GM21423 (cell line): Measurements from ENCODE around the gene SP140.
"Not testable (repeated sequence)": the region's sequence is repeated elsewhere in the genome, so short reads cannot be mapped to it uniquely, and the experiment has no call there.

Experiments used
- ATAC-seq: cut with Tn5 transposase; IDR thresholded peaks from one replicate; pipeline ENCODE4 v1.9.1; 2021; ENCODE audit warnings: mild to moderate bottlenecking, moderate library complexity; ENCODE audit not compliant: unreplicated experiment

SP140 gene

DNA sequence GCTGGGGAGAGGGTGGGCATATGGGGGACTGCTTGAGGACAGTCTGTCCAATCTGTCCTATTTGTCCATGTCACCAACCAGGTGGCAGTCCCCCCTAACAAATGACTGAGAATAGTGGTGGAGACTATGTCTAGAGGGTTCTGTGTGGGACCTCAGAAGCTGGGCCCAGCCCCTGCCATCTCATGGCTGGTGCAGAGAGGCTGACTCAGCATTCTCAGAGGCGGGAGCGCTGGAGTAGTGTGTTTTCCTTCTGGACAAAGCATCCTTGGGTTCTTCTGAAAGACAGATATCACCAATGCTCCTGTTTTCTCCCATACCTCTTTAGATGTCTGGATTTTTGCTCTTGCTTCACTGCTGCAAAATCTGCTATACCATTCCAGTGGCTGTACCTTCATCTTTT is 57.4 kb downstream of the SP140 start:
- ATAC-seq = no peak

DNA sequence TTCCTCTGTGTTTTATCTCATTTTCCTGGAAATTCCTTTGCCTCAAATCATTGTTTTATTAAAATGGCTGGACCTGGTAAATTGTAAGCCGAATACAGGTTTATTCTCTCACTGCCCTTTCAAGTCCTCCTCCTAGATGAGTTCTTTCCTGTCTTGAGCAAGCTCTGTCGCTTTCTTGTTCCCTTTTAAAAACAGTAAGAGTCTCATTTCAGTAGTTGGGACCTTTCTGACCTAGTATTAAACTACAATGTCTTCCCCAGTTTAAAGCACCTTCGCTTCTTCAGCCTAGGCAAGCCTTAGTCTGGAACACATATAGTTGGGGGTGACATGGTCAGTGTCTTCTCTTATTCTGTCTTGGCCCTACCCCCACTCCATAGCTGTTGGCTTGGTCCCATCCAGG is 60.5 kb downstream of the SP140 start:
- ATAC-seq = no peak

DNA sequence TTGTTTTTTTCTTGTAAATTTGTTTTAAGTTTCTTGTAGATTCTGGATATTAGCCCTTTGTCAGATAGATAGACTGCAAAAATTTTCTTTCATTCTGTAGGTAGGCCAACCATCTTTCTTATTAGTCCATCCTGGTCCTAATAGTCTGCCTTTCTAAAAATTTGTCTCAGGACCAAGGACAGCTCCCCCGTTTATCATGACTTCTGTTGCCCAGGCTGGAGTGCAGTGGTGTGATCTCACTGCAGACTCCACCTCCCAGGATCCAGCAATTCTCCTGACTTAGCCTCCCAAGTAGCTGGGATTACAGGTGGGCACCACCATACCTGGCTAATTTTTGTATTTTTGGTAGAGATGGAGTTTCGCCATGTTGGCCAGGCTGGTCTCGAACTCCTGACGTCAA is 63.8 kb downstream of the SP140 start:
- not testable (repeated sequence) for ATAC-seq

DNA sequence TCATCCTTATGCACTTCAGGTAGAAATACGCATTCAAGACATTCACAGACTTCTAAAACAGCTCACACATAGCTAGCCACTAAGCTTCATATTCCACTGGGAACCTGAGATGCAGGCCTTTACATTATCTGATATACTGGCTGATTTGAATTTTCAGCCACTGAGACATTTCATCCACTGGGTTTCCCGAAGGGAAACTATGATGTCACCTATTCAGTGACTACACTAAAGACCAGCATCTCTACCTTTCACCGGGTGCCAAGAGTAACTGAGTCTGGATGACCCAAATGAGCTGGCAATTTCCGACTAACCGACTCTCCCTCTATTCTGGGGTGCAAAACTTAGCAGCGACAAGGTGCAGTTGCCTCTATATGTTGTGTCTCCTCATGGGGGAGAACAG is 69.7 kb downstream of the SP140 start:
- no peak for ATAC-seq

DNA sequence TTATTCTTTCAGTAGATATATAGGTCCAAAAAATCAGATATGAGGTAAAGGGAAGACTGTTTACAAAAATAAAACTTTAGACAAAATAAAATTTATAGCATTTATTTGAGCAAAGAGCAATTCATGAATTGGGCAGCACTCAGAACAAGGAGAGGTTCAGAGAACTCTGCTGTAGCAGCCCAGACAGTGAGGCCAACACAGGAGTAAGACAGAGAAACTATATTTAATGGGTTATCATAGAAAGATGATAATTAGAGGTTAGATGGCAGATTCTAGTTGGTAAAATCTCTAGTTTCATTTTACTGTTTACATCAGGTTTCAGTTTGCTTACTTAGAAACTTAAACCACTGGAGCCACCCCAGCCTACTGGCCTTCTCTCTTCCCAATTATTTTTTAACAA is 71.4 kb downstream of the SP140 start:
- no peak for ATAC-seq

DNA sequence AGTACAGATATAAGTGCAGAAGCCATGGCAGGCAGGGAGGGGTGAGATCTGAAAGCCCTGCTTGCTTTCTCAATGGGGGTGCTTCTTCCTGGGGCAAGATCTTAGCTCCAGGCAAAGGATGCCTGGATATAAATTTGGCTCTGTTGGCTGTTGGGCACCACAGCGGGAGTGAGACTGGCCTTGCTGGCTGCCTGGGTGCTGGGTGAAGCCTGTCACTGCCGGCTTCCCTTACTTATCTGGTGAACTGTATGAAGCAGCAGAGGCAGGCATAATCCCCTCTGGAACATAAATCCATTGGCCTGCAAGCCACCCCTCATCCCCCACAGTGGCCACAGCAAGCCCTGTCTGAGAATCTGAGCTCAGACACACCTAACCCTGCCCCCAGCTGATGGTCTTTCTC is 74.1 kb downstream of the SP140 start:
- ATAC-seq = no peak

DNA sequence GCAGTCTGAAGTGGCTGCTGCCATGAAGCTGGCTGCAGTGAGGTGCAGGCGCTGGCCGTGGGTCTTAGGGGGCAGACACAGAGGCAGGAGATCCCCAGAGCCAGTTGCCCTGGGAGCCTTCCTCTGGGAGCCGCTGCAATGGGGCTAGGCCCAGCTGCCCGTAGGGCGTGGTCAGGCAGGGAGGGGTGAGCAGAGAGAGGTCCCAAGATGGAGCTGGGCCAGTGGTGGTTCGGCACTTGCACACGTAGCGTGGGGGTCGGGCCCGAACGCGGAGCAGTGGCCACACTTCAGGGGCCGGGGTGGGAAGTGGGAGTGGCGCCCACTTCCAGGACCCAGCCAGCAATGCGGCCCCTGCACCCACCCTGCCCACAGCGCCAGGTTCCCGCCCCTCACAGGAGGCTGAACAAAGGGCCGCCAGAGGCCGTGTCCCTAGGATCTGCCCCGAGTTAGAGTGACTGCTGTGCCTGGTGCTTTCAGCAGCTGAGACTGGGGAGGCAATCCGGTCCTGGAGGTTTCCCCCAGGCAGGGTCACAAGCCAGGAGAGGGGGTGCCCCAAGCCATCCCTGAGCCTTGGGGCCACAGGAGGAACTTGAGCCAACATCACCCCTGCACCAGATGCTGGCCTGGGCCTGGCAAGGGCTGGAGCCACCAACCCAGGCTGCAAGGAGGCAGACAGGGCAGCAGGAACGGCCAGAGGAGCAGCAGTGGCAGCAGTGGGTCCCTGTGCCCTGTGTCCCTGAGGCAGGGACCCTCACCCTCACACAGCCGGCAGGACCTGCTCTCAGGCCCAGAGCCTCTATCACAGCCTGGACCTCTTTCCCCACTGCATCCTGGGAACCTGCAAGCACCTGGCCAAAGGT is 80.1 kb downstream of the SP140 start:
- no peak for ATAC-seq

DNA sequence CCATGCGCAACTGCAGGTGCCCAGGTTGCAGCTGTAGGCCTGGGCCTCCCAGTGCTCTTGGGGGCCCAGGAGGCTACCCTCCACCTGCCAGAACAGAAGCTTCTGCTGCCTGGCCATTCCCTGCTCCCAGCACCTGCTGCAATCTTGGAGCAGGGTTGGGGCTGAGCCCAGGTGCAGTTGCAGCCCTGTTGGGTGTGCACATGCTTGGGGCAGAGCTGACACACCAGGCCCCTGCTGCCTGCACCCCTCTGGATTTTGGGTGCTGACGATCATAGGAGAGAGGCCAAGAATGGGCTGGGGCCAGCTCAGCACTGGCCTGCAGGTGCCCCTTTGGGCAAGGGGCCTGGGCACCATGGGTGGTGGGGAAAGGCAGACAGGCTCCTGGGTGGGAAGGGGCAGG is 80.9 kb downstream of the SP140 start:
- no peak for ATAC-seq

DNA sequence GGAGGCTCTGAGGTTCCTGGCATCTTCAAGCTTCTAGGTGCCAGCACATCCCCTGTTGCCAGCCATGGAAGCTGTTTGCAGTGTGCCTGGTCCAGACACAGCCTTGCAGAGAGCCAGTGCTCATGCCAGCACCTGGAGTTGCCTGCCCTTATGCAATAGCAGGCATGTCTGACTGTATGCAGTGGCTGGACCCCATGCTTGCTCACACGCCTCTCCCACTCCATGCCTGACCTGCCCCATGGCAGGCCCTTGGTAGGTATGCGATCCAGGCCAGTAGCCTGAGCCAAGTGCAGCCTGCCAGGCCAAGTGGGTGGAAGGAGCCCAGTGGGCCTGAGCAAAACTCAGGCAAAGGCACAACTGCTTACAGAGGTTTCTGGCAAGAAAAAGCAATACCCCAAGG is 81.9 kb downstream of the SP140 start:
- no peak for ATAC-seq

DNA sequence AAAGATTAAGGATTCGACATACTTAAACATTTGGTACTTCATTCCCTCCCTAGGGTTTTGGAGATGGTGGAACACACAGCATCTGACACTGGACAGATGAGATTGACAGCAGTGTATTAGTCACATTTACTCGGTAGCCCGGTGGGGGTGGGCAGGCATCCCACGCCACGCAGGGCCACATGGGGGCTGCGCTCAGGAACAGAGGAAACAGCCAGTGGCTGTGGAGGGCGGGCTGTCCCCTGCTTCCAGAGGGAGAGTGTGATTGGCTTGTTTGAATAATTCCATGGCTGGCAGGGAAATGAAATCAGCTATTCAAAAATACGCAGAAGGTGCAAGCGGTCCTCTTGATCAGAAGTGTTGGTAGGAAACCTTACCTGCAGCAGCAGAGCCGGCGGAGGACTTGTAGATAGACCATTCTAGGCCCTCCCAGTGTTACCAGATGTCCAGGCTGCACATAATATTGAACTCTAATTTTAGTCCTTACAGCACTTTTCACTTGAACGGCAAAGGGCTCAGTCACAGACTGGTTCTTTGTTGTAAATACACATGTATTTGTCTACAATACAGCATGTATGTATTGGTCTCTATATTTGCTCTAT is 83.0 kb downstream of the SP140 start:
- no peak for ATAC-seq

DNA sequence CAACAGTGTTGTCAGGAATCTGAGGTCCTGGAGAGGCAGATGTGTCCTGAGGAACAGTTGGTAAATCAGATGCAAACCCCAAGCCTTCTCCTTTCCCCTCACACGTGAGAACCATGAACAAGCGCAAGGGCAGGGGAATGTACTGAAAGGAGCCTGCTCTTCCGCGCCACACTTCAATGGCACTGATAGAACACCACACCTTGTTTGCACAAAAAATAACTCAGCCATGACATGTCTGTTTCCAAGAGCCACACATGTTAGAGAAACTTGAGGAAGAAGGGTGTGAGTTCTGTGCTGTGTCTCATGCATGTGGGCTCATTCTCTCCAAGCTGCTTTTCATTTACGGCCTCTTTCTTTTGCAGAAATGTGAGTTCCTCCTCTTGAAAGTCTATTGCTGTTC is 85.3 kb downstream of the SP140 start:
- ATAC-seq = not testable (repeated sequence)

DNA sequence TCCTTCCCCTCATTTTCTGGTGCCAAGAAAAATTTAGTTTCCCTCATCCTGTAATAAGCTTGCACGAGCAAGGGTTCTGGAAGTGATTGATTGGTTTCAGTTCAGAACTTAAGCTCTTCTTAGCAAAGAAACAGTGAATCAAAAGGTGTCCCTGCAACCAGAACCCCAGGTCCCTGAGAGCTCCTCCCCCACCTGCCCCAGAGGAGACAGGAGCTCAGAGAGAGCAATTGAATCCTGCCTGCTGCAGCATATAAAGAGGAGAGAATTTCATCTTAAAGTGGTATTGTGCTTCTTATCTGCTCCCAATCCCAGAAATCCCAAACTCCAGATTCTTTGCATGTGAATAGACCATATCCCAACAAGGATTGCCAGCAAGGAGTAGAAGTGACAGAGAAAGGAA is 86.1 kb downstream of the SP140 start:
- not testable (repeated sequence) for ATAC-seq

DNA sequence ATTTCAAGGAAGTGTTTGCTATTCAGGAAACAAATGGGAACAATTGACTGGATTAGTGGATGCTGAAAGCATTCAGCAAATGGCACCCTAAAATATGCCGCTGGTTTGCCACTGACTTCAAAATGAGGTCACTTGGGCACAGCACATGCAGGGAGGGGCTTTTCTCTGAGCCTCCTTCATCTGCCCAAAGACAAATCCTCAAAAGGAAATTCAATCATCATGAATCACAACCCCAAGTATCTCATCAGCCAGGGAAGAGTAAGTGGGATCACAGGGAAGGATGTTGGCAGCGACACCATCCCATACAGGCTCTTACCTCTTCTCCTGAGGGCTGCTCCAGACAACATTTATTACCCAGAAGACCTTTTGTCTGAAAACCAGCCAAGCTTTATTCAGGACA is 87.1 kb downstream of the SP140 start:
- ATAC-seq = no peak

DNA sequence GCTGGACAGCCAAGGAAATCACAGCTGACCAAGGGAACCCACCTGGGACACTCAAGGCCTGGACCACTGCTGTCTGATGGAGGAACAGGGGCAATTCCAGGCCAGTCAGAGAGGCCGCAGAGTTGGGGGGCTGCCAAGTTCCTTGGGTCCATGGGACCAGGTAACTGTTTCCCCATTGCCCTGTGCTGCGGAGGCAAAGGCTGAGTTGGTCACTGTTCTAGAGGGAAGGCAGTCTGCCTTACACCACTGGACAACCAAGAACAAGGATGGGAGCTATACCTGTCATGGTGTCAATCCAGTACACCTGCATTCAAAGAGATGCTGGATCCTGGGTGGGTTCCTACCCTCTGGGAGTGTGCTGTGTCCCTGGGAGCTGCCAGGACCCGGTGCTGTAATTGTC is 91.8 kb downstream of the SP140 start:
- ATAC-seq = no peak

DNA sequence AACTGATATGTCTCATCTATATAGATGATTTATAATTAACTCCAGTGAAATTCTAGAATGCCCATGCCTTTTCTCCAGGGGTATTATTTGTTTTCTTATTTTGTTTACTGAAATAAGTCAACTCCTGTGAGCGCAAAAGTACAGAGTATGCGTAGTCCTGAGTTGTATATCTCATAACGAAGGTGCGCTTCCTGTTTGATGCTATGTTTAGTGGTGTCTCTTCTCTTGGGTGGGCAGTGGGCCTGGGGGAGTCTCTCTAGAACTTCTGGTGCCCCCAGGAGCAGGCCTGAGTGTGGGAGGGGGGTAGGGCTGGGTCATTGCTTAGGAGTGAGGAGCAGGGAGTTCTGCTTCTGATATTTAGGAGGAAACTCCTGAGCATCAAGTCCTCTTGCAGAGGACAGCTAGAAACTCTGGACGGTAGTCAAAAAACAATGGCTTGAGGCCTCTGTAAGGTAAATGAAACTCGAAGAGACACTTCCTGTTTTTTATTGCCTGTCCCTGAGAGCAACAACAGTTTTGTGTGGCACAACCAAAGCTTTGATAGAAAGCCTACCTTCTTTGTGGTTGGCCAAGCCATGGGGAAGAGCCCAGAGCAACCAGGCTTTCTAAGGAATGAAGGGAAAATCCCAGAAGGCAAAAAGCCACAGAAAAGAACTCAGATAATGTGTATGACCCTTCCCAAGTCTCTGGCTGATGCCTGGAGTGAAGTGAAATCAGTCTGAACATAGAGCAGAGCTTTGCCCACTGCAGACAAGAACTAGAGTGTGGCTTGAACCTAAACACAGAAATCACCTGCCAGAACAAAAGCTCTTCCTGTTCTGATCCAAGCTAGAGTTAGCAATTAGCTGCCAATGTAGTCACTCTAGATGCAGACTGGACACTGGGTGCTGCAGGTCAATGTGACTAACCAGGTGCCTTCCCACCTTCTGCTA is 92.9 kb downstream of the SP140 start:
- ATAC-seq = no peak

DNA sequence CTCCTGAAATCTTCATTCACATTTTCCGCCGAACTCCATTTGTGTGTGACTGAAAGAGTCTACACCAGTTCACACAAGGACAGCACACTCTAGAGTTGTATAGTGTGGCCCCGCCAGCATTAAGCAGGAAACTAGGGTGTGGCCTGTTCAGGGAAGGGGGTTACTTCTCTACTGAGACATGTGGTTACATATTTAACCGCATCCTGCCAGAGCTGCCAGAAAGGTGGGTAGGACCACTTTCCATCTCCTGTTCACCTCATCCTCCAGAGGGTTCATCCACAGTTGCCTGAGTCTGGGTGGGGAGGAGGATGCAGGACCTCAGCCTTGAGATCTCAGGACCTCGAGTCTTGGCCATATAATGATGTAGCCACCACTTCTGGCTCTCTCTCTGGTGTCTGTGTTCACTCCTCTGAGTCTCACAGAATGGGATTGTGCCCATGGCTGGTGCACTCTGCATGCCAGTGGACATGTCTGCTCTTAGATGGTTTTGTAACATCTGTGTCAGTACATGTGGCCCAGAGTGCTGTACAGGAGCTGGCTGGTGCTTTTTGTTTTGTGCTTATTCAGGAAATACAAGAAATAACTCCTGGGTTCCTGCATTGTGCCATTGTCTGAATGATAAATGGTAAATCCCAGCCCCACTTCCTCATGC is 93.8 kb downstream of the SP140 start:
- ATAC-seq = peak; percentile 91

DNA sequence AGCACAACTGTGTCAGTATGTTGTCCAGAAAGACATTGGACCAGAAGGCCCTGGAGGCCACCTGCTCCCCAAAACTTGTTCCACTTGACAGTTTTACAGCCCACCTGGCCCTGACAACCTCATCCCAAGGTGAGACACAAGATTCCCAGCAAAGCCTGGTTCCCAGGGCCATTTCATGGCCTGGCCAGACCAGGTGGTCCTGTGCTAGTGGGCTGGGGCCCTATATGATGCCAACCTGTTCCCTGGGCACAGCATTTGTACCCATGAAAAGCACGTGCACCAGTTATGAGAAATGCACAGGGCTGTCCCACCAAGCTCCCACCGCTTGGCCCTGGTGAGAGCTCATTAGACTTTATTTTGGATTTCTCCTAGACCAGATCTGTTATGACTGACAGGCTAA is 95.5 kb downstream of the SP140 start:
- ATAC-seq = no peak

DNA sequence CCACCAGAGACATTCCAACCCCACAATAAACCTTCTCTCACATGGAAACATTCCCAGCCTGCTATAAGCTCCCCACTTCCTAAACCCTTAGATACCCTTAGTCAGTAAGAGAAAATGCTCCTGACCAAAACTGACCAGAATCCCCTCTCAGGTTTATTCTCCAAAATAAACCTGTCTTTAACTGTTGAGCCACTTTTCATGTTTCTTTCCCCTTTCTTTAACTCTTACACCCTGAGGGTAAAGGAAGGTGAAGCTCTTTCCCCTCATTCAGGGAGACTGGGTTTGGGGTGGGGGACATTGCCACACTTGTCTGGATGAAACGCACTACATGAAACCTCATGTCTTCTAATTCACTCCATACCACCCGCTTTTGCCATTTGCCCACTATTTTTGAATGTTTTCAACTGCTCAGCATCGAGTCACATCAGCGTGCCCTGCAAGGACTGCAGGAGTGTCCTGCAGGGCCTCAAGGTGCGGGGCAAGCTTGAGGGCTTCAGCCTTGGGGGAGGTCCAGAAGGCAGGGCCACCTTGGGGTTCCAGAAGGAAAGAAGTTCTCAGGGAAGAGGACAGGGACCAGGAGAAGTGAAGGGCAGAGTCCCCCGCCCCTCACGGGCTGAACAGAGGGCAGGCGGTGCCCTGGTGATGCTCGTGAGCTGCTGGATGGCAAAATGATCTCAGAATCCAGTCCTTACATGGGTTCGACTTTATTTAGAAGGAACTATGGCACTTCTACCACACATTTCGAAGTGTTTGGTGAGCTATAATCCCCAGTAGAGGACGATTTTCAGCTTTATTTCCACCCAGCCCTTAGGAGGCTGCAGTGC is 97.2 kb downstream of the SP140 start:
- no peak for ATAC-seq

DNA sequence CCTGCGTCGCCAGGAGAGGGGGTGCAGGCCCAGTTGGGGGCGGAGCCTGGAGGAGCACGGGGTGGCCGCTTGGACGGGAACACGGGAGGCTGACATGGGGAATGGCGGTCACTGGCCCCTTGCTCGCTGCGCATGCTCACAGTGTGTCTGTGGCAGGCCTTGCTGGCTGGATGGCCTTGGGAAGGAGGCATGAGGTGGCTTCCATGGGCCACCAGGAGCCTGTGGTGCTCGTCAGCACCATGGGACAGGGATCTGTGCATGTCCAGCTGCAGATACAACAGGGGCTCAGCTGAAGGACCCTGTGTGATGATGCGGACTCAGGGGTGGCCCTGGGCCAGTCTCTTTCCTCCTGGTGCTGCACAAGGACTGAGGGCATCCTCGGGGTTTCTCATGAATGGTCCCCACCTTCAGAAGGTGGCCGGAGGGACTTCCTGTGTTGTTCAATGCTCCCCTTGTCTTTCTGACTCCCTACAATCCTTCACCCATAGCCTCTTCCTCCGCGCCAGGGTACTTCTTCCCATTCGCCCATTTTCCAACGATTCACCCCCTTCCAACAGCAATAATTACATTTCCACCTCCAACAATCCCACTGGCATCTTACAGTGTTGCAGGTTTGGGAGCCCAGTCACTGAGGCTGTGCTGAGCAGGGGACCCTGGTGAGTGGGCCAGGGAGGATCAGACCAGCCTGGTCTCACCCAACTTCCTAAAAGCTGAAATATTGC is 98.0 kb downstream of the SP140 start:
- ATAC-seq = no peak

DNA sequence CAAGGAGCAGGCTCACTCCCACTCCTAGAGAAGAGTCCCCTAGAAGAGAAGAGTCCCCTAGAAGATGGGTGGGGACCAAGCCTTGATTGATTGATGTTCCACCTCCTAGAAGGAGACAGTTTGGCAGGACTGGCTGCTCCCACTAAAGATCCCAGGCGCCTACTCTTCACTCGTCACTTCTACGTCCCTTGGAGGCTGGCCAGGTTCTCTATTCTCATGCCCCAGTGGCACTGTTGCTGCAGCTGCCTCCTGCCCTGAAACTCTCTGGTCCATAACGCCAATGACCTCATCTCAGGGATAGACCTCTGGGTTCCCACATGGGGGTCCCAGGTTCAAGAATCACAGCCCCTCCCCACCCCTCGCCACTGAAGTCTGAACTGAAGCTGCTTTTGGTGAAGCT is 99.0 kb downstream of the SP140 start:
- no peak for ATAC-seq
